NOMO-1 (cell line): ENCODE data around the gene CDC42BPA.
"Not testable (repeated sequence)": the region's sequence is repeated elsewhere in the genome, so short reads cannot be mapped to it uniquely, and the experiment has no call there.

Source experiments
- DNase-seq, 2 experiments: peaks; one replicate each; lab custom pipeline; 2025; ENCODE audit not compliant: unreplicated experiment in 2 of 2; lab: John Stamatoyannopoulos, UW

CDC42BPA gene

DNA sequence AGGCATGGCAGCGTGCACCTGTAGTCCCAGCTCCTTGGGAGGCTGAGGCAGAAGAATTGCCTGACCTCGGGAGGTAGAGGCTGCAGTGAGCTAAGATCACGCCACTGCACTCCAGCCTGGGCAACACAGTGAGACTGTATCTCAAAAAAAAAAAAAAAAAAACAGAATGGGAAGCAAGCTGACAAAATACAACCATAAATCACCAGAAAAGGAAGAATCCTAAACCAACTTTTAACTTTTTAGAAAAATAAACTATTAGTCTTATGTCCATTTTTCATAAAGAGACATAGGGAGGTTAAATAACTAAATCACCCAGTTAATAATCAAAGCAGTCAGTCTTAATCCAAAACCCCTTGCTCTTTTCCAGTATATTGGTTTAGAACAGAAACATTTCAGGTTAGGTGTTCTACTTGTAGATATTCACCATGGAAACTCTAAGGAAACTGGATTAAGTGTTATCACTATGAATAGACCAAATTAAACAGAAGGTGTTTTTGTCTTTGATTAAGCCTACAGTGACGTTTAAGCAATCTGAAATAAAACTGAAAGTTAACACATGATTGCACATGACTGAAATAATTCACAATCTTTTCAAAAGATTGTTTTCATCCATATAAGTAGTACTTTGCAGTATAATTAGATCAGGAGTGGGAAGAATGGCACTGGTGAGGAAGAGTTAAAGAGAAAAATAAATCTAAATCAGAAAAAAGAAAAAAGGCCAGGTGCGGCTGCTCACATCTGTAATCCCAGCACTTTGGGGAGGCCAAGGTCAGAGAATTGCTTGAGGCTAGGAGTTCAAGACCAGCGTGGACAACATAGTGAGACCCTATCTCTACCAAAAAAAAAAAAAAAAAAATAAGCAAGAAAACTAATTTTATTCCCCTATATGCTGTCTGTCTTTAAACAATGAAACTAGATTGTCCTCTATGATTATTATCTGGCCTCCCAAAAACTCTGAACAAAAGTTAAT is 9.6 kb downstream of the CDC42BPA start:
- DNase-seq, result no peak

DNA sequence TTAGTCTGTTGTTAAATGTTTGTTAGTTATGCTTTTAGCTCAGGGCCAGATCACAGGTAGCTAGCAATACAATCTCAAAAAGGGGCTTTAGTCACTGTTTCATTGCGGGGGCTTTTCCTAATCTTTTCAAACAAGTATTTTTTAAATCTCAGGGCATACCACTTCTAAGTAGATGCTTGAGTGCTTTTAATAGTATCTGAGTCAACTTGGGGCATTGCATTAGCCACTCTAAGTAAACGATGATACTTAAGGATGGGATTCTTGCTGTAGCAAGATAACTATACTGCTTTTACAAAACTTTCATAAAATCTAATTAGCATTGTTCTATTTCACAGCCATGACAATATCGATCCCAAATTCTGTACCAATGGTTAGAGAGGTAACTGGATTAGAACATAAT is 11.6 kb downstream of the CDC42BPA start:
- no peak for DNase-seq

DNA sequence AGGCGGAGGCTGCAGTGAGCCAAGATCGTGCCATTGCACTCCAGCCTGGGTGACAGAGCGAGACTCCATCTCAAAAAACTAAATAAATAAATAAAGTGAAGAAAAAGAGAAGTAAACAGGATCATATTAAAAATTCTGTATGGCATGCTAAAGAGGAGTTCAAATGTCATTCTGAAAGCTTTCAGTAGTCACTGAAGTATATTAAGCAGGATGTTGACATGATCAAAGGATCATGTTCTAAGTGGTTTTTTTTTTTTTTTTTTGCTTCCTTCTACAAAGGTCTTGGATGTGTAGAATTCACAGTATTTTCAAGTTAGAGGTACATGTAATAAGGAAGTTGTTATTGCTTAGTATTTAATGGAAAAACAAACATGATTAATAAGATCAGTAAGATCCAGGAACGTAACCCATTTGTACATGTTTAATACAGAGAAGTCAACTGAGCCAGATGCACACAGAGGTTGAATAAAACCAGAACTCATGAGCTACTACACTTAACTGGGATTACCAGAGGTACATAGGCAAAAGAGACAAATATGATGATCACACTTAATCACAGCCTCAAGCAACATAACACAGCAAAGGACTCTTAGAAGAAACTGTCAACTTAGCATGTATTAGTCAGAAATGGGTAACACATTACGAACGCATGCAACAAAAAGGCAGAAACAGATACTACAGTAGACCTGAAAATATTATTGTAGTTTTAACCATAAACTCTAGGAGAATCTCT is 12.2 kb downstream of the CDC42BPA start:
- no peak for DNase-seq

DNA sequence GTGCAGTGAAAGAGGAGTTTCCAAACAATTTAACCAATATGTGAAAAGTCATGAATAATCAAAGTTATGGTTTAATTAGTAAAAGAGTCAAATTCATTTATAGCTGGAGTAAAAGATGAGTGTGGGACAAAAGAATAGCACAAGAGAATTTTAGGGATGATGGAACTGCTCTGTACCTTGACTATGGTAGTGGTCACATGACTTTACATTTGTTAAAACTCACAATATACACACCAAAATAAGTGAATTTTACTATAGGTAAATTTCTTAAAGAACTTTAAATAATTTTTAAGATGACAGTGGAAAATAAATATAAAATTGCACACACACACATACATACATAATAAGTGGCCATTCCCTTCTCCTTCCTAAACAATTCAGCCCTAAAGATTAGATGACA is 13.6 kb downstream of the CDC42BPA start:
- no peak for DNase-seq

GRCh38 chr1:227303662-227304061 is 14.6 kb downstream of the CDC42BPA start:
- no peak for DNase-seq

DNA sequence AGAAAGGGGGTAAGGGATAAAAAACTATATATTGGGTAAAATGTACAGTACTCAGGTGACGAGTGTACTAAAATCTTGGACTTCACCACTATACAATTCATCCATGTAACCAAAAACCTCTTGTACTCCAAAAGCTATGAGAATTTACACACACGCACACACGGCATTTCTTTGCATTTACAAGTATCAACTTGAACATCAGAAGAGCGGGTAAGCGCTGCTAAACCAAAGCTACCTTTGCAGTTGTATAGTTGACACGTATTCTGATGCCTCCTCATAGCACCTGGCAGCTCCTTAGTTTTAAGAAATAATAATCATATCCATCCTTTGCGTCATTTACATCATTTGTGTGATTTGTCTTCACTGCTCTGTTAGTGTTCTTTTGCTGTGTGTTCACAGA is 17.6 kb downstream of the CDC42BPA start:
- no peak for DNase-seq

- DNase-seq, result no peak
Measured at GRCh38 chr1:227299688-227300087, 18.6 kb downstream of the CDC42BPA start.

DNA sequence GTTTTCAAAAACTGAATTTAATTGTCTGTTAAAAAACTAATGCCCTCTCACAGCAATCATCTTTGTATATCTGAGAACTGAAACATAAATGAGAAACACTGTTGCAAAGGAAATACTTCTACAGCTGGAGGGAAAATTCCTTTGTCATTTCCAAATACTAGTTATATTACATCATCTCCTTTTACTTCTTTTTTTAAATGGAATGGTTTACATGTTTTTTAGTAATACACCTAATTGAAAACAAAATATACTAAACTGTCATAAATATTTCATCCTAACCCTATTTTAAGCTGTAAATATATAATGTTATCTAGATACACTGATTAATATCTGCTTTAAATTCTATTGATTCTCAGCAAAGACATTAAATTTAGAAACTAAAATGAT is 19.1 kb downstream of the CDC42BPA start:
- DNase-seq, result no peak

DNA sequence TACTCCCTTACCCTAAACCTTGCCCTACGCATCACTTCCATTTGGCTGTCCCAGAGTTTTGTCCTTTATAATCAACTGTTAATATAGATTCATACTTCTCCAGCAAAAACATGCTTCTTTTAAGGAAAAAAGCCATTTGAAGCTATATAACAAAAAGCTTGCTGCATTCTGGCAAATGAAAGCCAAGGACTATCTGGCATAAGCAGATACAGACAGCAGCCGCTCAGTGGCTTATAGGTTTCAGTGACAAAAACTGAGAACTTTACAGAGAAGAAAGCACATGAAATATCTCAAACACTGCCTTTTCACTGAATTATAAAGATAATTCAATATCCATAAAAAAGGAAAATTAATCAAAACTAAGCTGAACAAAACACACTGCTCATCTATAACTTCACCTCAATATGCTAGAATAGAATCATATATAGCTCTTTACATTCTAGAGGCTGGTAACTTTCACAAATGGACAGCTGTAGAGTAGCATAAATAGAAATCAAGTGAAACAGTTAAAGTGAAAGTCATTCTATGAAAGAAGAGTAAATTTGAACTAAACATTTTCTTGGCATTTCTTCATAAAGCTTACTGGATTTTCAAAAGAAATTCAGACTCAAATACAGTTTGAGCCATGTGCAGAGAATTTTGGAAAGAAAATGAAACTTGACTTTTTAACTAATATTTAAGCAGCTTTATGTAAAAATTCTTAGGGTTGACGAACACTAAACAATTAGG is 19.6 kb downstream of the CDC42BPA start:
- DNase-seq, result no peak

DNA sequence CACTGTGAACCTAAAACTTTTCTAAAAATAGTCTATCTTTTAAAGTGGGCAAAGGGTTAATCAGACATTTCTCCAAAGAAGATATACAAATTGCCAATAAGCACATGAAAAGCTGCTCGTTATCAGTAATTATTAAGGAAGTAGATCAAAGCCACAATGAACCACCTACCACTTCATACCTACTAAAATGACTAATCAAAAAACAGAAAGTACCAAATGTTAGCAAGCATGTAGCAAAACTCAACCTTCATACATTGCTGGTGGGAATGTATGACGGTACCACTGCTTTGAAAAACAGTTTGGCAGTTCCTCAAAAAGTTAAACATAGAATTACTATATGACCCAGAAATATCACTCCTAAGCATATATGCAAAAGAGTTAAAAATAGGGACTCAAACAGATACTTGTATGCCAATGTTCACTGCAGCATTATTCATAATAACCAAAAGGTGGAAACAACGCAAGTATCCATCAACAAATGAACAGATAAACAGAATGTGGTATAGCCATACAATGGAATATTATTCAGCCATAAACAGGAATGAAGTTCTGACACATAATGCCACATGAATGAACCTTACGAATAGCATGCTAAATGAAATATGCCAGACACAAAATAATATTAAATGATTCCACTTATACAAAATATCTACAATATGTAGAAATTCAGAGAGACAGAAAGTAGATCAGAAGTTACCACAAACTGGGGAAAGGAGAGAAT is 21.1 kb downstream of the CDC42BPA start:
- no peak for DNase-seq

DNA sequence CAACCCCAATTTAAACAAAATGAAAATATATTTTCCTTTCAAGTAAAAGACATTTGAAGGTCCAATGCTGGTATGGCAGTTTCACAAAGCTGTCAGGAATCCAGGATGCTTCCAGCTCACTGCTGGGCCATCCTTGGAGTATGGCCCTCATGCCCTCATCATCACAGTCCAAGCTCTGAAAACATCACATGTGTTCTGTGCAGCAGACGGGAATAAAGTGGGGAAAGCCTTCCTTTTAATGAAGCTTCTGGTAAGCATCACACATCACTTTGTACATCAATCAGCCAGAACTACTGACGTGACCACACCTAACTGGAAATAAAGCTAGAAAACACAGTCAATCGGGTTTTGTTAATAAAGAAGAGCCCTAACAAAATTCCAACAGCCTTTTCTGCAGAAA is 22.7 kb downstream of the CDC42BPA start:
- no peak for DNase-seq

DNA sequence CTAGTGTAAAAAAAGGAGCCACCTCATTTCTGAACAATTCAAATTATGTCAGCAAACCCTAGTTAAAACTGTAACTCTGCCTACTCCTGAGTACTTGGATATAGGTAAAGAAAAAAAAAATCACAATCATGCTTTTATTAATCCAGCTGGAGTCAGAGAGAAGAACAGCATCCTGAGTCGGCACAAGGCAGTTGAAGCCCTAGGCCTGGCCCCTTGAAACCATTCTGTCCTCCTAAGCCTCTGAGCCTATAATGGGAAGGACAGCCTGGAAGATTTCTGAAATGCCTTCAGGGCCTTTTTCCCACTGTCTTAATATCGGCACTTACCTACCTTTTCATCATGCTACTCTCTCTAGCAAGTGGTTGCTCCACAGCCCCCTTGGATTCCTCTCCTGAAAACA is 32.5 kb downstream of the CDC42BPA start:
- DNase-seq, result no peak

GRCh38 chr1:227281371-227281770 is 36.9 kb downstream of the CDC42BPA start:
- no peak for DNase-seq

DNA sequence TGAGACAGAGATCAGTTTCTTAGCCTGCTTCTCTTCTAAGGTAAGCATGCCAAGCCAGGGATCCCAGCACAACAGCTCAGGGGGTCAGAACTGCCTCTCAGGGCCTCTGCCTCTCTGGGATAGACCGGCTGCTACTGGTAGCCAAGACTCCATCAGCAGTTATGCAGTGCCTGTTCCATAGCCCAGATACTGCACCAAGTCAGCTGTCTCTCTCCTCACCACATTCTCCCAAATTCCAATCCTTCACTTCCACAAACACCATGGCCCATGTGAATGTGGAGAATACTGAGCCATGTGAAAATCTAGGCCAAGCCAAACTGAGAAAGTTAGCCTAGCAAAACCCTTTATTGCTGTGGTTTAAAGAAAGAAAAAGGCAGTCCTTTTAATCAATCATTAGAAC is 37.5 kb downstream of the CDC42BPA start:
- DNase-seq, result no peak

DNA sequence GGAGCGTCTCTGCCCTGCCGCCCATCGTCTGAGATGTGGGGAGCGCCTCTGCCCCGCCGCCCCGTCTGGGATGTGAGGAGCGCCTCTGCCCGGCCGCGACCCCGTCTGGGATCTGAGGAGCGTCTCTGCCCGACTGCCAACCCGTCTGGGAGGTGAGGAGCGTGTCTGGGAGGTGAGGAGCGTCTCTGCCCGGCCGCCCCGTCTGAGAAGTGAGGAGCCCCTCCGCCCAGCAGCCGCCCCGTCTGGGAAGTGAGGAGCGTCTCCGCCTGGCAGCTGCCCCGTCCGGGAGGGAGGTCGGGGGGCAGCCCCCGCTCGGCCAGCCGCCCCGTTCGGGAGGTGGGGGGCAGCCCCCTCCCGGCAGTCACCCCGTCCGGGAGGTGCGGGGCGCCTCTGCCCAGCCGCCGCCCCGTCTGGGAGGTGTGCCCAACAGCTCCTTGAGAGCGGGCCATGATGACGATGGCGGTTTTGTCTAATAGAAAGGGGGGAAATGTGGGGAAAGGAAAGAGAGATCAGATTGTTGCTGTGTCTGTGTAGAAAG is 42.1 kb downstream of the CDC42BPA start:
- DNase-seq, result not testable (repeated sequence)

GRCh38 chr1:227273557-227273956 is 44.7 kb downstream of the CDC42BPA start:
- no peak for DNase-seq

- DNase-seq, result no peak
Measured at GRCh38 chr1:227272428-227272827, 45.9 kb downstream of the CDC42BPA start.

GRCh38 chr1:227270554-227270953 is 47.7 kb downstream of the CDC42BPA start:
- no peak for DNase-seq

DNA sequence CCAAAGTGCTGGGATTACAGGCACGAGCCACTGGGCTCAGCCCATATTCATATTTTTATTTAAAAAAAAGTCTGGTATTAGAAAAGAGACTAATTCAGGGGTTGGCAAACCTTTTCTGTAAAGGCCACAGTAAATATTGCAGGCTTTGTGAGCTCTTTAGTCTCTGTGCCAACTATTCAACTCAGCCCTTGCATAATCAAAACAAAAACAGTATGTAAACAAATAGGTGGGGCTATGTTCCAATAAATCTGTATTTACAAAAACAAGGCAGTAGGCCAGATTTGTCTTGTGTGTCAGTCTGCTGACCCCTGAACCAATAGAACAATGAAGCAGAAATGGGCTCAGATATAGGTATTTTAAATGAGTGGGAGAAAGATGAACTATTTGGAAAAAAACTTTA is 49.3 kb downstream of the CDC42BPA start:
- no peak for DNase-seq

DNA sequence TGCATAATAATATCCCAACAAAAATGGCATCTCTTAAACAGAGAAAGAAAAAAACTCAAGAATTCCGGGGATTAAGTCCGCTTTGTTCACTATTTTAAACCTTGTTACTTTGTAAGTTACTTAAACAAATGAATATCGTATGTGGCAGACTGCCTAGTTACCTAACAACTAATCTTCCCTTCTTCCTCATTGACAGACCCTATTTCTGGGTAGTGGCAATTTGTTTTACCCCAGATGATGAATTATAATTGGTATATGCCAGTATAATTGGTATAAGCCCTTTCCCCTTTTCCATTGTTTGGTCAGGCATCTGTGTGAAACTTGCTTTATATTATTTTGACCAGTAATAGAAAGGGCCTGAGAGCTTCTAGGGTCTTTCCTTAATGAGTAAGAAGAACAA is 52.4 kb downstream of the CDC42BPA start:
- no peak for DNase-seq
